A549 (cell line): ENCODE results near the gene GSAP. TPM values are rescaled to one million over a fixed set of nuclear protein-coding genes. Genes with fewer than 3 reads are reported as not detected.

ENCODE experiments used
- ATAC-seq, 2 experiments: fragments of 200-7000 bp in 1 of 2; fragments of >200 bp in 1 of 2; cut with Nextera tagmentation in 1 of 2; cut with Tn5 transposase in 1 of 2; 3 replicates each; pipeline versions ENCODE4 v1.8.0 to v1.9.1; 2018 to 2020; ENCODE audit warnings: mild to moderate bottlenecking in 1 of 2, moderate library complexity in 1 of 2
- CTCF ChIA-PET: fragments of 300-600 bp; sonication (Branson Sonifier 250); formaldehyde crosslinking; extraction: SDS; loops from one replicate; lab custom pipeline; 2021; ENCODE audit warnings: antibody characterized with exemption, inconsistent platforms; lab: Yijun Ruan, JAX
- POLR2A ChIA-PET: fragments of 350-600 bp; formaldehyde crosslinking; extraction: SDS; loops from one replicate; lab custom pipeline; 2021; ENCODE audit warnings: antibody characterized with exemption, inconsistent platforms; lab: Yijun Ruan, JAX
- DNase-seq, 2 experiments: peaks; one replicate each; pipeline versions ENCODE4 v3.0.0 to v3.0.0-alpha.2; 2011 to 2016; ENCODE audit warnings: low read depth in 1 of 2, low spot score in 1 of 2
- FAIRE-seq: peaks from 2 replicates; lab custom pipeline; 2011; peaks lifted over from hg19 to GRCh38; lab: Jason Lieb, UNC
- H3K27ac ChIP-seq, 2 experiments: fragments of >200 bp; sonication (Bioruptor Twin); formaldehyde crosslinking; 3 replicates each; pipeline ENCODE4 v1.5.1; 2016 to 2017
- H3K4me1 ChIP-seq: fragments of >200 bp; sonication (Bioruptor Twin); formaldehyde crosslinking; 3 replicates; pipeline ENCODE4 v1.6.1; 2016
- H3K4me2 ChIP-seq: fragments of >200 bp; sonication (Bioruptor Twin); formaldehyde crosslinking; 3 replicates; pipeline ENCODE4 v1.6.1; 2016
- H3K4me3 ChIP-seq: fragments of >200 bp; sonication (Bioruptor Twin); formaldehyde crosslinking; 3 replicates; pipeline ENCODE4 v1.5.1; 2016
- H3K9me3 ChIP-seq: fragments of >200 bp; sonication (Bioruptor Twin); formaldehyde crosslinking; 3 replicates; pipeline ENCODE4 v1.6.1; 2016
- BHLHE40 ChIP-seq: IDR thresholded peaks from 2 replicates; pipeline ENCODE4 v1.6.1; 2012; ENCODE audit warnings: low read depth, low read length, inconsistent platforms
- CBX2 ChIP-seq: fragments of 200-600 bp; sonication (generic); IDR thresholded peaks from 2 replicates; pipeline ENCODE4 v1.6.1; 2016; ENCODE audit warnings: low read depth, mild to moderate bottlenecking, borderline replicate concordance
- CEBPB ChIP-seq, 2 experiments: fragments of >200 bp in 1 of 2; sonication (Bioruptor Twin) in 1 of 2; formaldehyde crosslinking in 1 of 2; IDR thresholded peaks; 2 replicates each; pipeline ENCODE4 v1.6.1; 2012 to 2016
- CHD2 ChIP-seq: fragments of 150-350 bp; IDR thresholded peaks from 2 replicates; pipeline ENCODE4 v1.6.1; 2014; ENCODE audit warnings: low read length; ENCODE audit not compliant: partially characterized antibody
- CHD4 ChIP-seq: fragments of 200-600 bp; sonication (generic); IDR thresholded peaks from 2 replicates; pipeline ENCODE4 v1.6.1; 2016; ENCODE audit warnings: antibody characterized with exemption, mild to moderate bottlenecking, borderline replicate concordance
- CTCF ChIP-seq: fragments of >200 bp; sonication (Bioruptor Twin); formaldehyde crosslinking; IDR thresholded peaks from 3 replicates; pipeline ENCODE4 v1.5.1; 2016
- ELK1 ChIP-seq: fragments of 150-350 bp; IDR thresholded peaks from 2 replicates; pipeline ENCODE4 v1.6.1; 2014; ENCODE audit warnings: low read depth, mild to moderate bottlenecking, low read length
- ESRRA ChIP-seq: fragments of 150-350 bp; IDR thresholded peaks from 2 replicates; pipeline ENCODE4 v1.6.1; 2014; ENCODE audit warnings: mild to moderate bottlenecking, low read length, borderline replicate concordance
- FOSB ChIP-seq: fragments of 250-450 bp; sonication (Bioruptor Pico); IDR thresholded peaks from 2 replicates; pipeline ENCODE4 v1.5.0; 2020; ENCODE audit warnings: mild to moderate bottlenecking, moderate library complexity
- FOSL2 ChIP-seq, 2 experiments: fragments of 450-650 bp in 1 of 2; fragments of >200 bp in 1 of 2; sonication (Bioruptor Twin) in 1 of 2; formaldehyde crosslinking; IDR thresholded peaks; 2 replicates each; pipeline versions ENCODE4 v1.5.0 to v1.6.1; 2016 to 2020; ENCODE audit warnings: mild to moderate bottlenecking in 1 of 2, moderate library complexity in 1 of 2
- HEYL ChIP-seq: fragments of 250-450 bp; sonication (Bioruptor Pico); IDR thresholded peaks from 2 replicates; pipeline ENCODE4 v1.8.0; 2021; ENCODE audit warnings: mild to moderate bottlenecking, moderate library complexity
- HOXA7 ChIP-seq: fragments of 250-450 bp; sonication (Bioruptor Pico); IDR thresholded peaks from 2 replicates; pipeline ENCODE4 v1.5.0; 2020; ENCODE audit warnings: mild to moderate bottlenecking, moderate library complexity
- MAFK ChIP-seq: fragments of 450-650 bp; IDR thresholded peaks from 2 replicates; pipeline ENCODE4 v1.6.1; 2014; ENCODE audit not compliant: partially characterized antibody
- MAZ ChIP-seq: fragments of 150-350 bp; IDR thresholded peaks from 2 replicates; pipeline ENCODE4 v1.6.1; 2014; ENCODE audit warnings: antibody characterized with exemption, low read depth, low read length, borderline replicate concordance
- PBX3 ChIP-seq: IDR thresholded peaks from 2 replicates; pipeline ENCODE4 v1.6.1; 2012
- POLR2A ChIP-seq: IDR thresholded peaks from 2 replicates; pipeline ENCODE4 v1.6.1; 2012; ENCODE audit warnings: mild to moderate bottlenecking, low read length
- RCOR1 ChIP-seq: fragments of 150-350 bp; IDR thresholded peaks from 2 replicates; pipeline ENCODE4 v1.6.1; 2014; ENCODE audit warnings: antibody characterized with exemption, low read length, low read depth
- RFX5 ChIP-seq: fragments of 450-650 bp; IDR thresholded peaks from 2 replicates; pipeline ENCODE4 v1.7.1; 2014; ENCODE audit warnings: antibody characterized with exemption, mild to moderate bottlenecking, moderate library complexity
- SREBF2 ChIP-seq: fragments of 450-650 bp; IDR thresholded peaks from 2 replicates; pipeline ENCODE4 v1.6.1; 2014; ENCODE audit warnings: mild to moderate bottlenecking, moderate library complexity
- WGBS: methylation state at CpG from one replicate; pipeline ENCODE4 v1.1.6; 2017; ENCODE audit errors: missing lambda C conversion rate; 5-methylcytosine and 5-hydroxymethylcytosine counted together
- polyA plus RNA-seq, 4 experiments: library from polyadenylated mRNA; depleted of rRNA in 3 of 4; stranded (reverse); fragments of >200 nt; fragmentation: RNase III in 1 of 4; extraction: RNeasy Plus Mini Kit Qiagen cat#74134 plus additional on column Dnase treatment in 1 of 4; gene quantifications; 2 replicates in 3 of 4; 3 replicates in 1 of 4; pipeline ENCODE4 v1.2.3, GENCODE V29; 2011 to 2017

The GSAP gene
- polyA plus RNA-seq, 2 of the 4 experiments (the other 2 are of a cell fraction): 4.1 to 18.6 TPM

DNA sequence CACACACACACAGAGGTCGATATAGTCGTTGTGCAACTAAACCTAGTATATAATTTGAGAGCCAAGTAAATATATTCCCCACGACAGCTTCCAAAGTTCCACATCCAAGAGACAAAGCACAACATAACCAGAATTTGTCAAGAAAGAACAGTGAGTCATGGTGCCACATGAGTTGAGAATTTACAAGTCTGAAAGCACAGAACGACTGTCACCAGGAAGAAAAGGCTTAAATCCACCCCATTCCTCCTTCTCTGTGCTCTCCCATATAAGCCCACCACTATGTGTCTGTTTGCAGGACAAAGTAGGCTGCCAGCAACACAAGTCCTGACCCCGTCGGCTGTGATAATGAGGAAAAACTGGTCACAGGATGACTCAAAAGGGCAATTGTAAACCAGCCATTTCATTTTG is 32.8 kb downstream of the GSAP start:
- no peak for TF ChIP-seq ESRRA
- no peak for TF ChIP-seq POLR2A
- TF ChIP-seq CHD2: no peak
- TF ChIP-seq CTCF: no peak
- no peak for TF ChIP-seq HEYL
- TF ChIP-seq FOSB (CRISPR knock-in tag): no peak
- no peak for TF ChIP-seq ELK1
- no peaks in the 10 kb centered on the region for H3K9me3 ChIP-seq
- H3K4me1 ChIP-seq: peaks cover 3% of the 10 kb centered on the region; the same call in 1 of the 3 replicates
- no peak overlapping the region for H3K4me2 ChIP-seq
- no peak for ATAC-seq
- POLR2A ChIA-PET: no interaction called here
- no peak for DNase-seq
- WGBS: 72% methylated on average over 6 of the region's 6 CpGs
- no peak overlapping the region for H3K4me3 ChIP-seq
- CTCF ChIA-PET: no interaction called here
- no peak for FAIRE-seq
- H3K27ac ChIP-seq: no peak overlapping the region

DNA sequence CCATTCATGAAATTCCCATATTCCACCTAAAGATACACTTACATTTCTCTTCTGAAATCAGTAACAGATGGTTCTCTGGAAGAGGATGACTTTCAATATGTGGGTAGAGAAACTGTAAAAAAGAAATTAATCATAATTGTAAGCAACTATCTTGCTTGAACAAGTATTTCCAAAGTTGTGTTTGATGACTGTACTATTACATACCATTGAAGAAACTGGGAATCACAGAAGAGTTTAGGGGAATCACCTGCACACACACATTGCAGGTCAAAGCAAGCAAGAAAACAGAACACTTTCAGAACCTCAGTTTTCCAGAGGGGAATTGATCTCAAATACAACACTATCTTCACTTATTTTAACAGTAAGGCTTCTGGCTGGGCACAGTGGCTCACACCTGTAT is 33.6 kb downstream of the GSAP start:
- CTCF ChIA-PET: interaction anchor here (1.0 kb wide), 1 partner anchor 17 kb away, joined by 3 read pairs; no protein-coding TSS in a partner anchor
- DNase-seq (no peak), FAIRE-seq (no peak), ATAC-seq (no peak)
- Histone ChIP-seq H3K9me3 (no peaks in the 10 kb centered on the region), H3K4me3 (no peak overlapping the region), H3K4me1 (no peaks in the 10 kb centered on the region), H3K4me2 (no peak overlapping the region), H3K27ac (no peak overlapping the region)
- TF ChIP-seq HOXA7 (CRISPR knock-in tag): no peak
- TF ChIP-seq CBX2: no peak
- no peak for TF ChIP-seq RCOR1
- TF ChIP-seq MAZ: no peak
- POLR2A ChIA-PET: no interaction called here

DNA sequence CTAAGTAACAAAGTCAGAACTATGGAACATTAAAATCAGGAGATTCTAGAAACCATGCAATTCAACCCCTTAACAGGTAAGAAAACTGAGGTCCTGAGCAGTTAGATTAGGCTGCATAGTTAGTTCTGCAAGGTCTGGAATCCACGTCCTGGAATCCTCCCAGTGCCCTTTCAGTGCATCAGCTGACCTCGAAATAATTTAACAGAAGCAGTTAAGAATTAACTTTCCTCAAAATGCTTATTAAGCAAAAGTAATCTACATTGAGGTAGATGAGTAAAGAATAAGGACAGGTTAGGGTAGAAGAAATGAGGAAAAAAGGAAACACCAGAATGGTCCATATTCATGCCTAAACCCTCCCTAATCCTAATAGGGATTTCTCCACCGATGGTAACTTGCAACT is 37.6 kb downstream of the GSAP start:
- 73% methylated on average over 3 of the region's 3 CpGs for WGBS
- ChIA-PET CTCF (no interaction called here), POLR2A (no interaction called here)
- TF ChIP-seq CHD4 (no peak), MAFK (peak; percentile 70)
- Histone ChIP-seq H3K4me2 (no peak overlapping the region), H3K4me1 (no peaks in the 10 kb centered on the region), H3K4me3 (no peak overlapping the region), H3K9me3 (no peaks in the 10 kb centered on the region), H3K27ac (no peak overlapping the region)
- ATAC-seq (no peak), DNase-seq (no peak), FAIRE-seq (no peak)

DNA sequence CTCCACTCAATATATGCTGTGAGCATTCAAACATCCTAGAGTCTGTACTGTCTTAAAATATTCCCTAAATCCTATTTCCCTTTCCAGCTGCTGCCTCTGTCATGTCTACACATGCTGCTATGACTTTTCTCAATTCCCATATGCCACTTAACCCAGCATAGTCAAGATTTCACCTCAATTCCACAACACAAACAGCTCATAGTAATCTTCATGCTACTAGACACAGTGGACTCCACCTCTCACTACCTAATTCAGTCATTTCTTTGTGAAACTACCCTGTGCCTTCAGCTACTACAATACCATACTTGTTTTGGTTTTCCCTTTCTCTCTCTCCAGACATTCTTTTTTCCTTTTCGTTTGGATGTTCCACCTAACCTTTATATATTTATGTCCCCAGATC is 45.5 kb downstream of the GSAP start:
- Histone ChIP-seq H3K4me1 (no peaks in the 10 kb centered on the region), H3K4me3 (no peak overlapping the region), H3K27ac (no peak overlapping the region), H3K9me3 (peaks cover 10% of the 10 kb centered on the region; the same call in 2 of the 3 replicates), H3K4me2 (no peak overlapping the region)
- no peak for TF ChIP-seq RFX5
- no peak for TF ChIP-seq CBX2
- TF ChIP-seq PBX3: no peak
- no peak for TF ChIP-seq CEBPB (IDR thresholded peaks at IDR 0.05)
- TF ChIP-seq FOSL2 (IDR thresholded peaks at IDR 0.05): no peak
- no peak for TF ChIP-seq FOSL2 (CRISPR knock-in tag; IDR thresholded peaks at IDR 0.05)
- TF ChIP-seq SREBF2: no peak
- TF ChIP-seq BHLHE40: no peak
- FAIRE-seq (no peak), ATAC-seq (no peak), DNase-seq (no peak)
- ChIA-PET POLR2A (no interaction called here), CTCF (interaction anchor here (1.7 kb wide), 1 partner anchor 69 kb away, joined by 3 read pairs; no protein-coding TSS in a partner anchor)
- 18% methylated on average over 1 of the region's 1 CpG for WGBS
